Neural cell (in vitro differentiated cells): ENCODE data around the gene IL17RD.

Experiments
- CTCF ChIP-seq: fragments of 450-650 bp; IDR thresholded peaks from 2 replicates; pipeline ENCODE4 v1.5.1; 2014; ENCODE audit warnings: antibody characterized with exemption, mild to moderate bottlenecking, moderate library complexity; ENCODE audit not compliant: poor library complexity, severe bottlenecking
- EP300 ChIP-seq: fragments of 450-650 bp; conservative IDR thresholded peaks from 2 replicates; pipeline ENCODE4 v1.6.1; 2014; ENCODE audit warnings: antibody characterized with exemption, mild to moderate bottlenecking, moderate library complexity; ENCODE audit not compliant: poor library complexity, severe bottlenecking
- EZH2 ChIP-seq: fragments of 200-600, 300-800 bp; shearing (Covaris generic), sonication (generic); IDR thresholded peaks from 2 replicates; pipeline ENCODE4 v1.6.1; 2014; ENCODE audit warnings: antibody characterized with exemption, low read length, borderline replicate concordance, mild to moderate bottlenecking; ENCODE audit not compliant: insufficient read depth, poor library complexity, severe bottlenecking
- POLR2AphosphoS5 ChIP-seq: IDR thresholded peaks from 2 replicates; pipeline ENCODE4 v1.6.1; 2012
- RAD21 ChIP-seq: fragments of 450-650 bp; conservative IDR thresholded peaks from 2 replicates; pipeline ENCODE4 v1.6.1; 2014; ENCODE audit warnings: antibody characterized with exemption, mild to moderate bottlenecking, moderate library complexity
- REST ChIP-seq: IDR thresholded peaks from 2 replicates; pipeline ENCODE4 v1.6.1; 2012; ENCODE audit warnings: borderline replicate concordance

- TF ChIP-seq CTCF (no peak), EZH2 (no peak), POLR2AphosphoS5 (no peak), EP300 (no peak), REST (no peak), RAD21 (no peak)
Observed at GRCh38 chr3:57065588-57065987, 99.6 kb downstream of the IL17RD start.
